Cerebellar nuclear complex (tissue), 1 donor: Measurements from ENCODE around the gene ANTXR1.

ENCODE experiments used
- DNase-seq, 2 experiments: peaks; one replicate each; lab custom pipeline; 2025; lab: John Stamatoyannopoulos, UW

Gene ANTXR1

GRCh38 chr2:69097891-69098655, 85.1 kb downstream of the ANTXR1 start:
- DNase-seq: no peak

GRCh38 chr2:69099541-69099940, 86.6 kb downstream of the ANTXR1 start:
- DNase-seq: no peak

- no peak for DNase-seq
Measured at GRCh38 chr2:69100220-69100723, 87.3 kb downstream of the ANTXR1 start.

GRCh38 chr2:69102041-69102593, 89.1 kb downstream of the ANTXR1 start:
- DNase-seq: no peak

GRCh38 chr2:69103419-69103818, 90.4 kb downstream of the ANTXR1 start:
- no peak for DNase-seq

- DNase-seq: no peak
Measured at GRCh38 chr2:69104261-69104660, 91.3 kb downstream of the ANTXR1 start.

GRCh38 chr2:69109255-69109654, 96.3 kb downstream of the ANTXR1 start:
- no peak for DNase-seq

- DNase-seq: no peak
Measured at GRCh38 chr2:69111076-69111475, 98.1 kb downstream of the ANTXR1 start.

GRCh38 chr2:69113627-69114026, 100.6 kb downstream of the ANTXR1 start:
- no peak for DNase-seq

- DNase-seq: no peak
Measured at GRCh38 chr2:69114534-69114933, 101.6 kb downstream of the ANTXR1 start.

GRCh38 chr2:69116438-69116837, 103.5 kb downstream of the ANTXR1 start:
- DNase-seq: no peak

GRCh38 chr2:69118609-69119008, 105.6 kb downstream of the ANTXR1 start:
- no peak for DNase-seq

- no peak for DNase-seq
Measured at GRCh38 chr2:69119104-69119894, 106.3 kb downstream of the ANTXR1 start.

- no peak for DNase-seq
Measured at GRCh38 chr2:69122271-69122670, 109.3 kb downstream of the ANTXR1 start.

GRCh38 chr2:69123182-69123581, 110.2 kb downstream of the ANTXR1 start:
- DNase-seq: no peak

- DNase-seq: no peak
Measured at GRCh38 chr2:69124343-69124742, 111.4 kb downstream of the ANTXR1 start.

- DNase-seq: no peak
Measured at GRCh38 chr2:69125816-69126215, 112.8 kb downstream of the ANTXR1 start.

GRCh38 chr2:69126341-69126740, 113.4 kb downstream of the ANTXR1 start:
- DNase-seq: no peak

- no peak for DNase-seq
Measured at GRCh38 chr2:69131452-69131851, 118.5 kb downstream of the ANTXR1 start.

GRCh38 chr2:69131983-69132675, 119.2 kb downstream of the ANTXR1 start:
- no peak for DNase-seq

GRCh38 chr2:69132960-69133590, 120.1 kb downstream of the ANTXR1 start:
- no peak for DNase-seq

- DNase-seq: no peak
Measured at GRCh38 chr2:69133898-69134297, 120.9 kb downstream of the ANTXR1 start.
